Body of pancreas (tissue), 4 donors: Measurements from ENCODE around the gene CD207. TPM values are rescaled to one million over a fixed set of nuclear protein-coding genes. Genes with fewer than 3 reads are reported as not detected.
"Not testable (repeated sequence)": the region's sequence is repeated elsewhere in the genome, so short reads cannot be mapped to it uniquely, and the experiment has no call there.

Source experiments
- ATAC-seq: fragments of 150-250 bp; one replicate; pipeline ENCODE4 v1.9.1; 2016
- DNase-seq, 4 donors: peaks; one replicate each; pipeline ENCODE4 v3.0.0-alpha.2; 2019
- H3K27ac ChIP-seq, 4 donors: fragments of 200-600 bp; sonication (generic); 1 replicate in 3 of 4; 2 replicates in 1 of 4; pipeline versions ENCODE4 v1.5.1 to v1.6.1; 2016 to 2019; ENCODE audit warnings: mild to moderate bottlenecking in 1 of 4, mixed read lengths in 1 of 4, moderate library complexity in 1 of 4
- H3K27me3 ChIP-seq, 2 donors: fragments of 200-600 bp; sonication (generic); one replicate each; pipeline ENCODE4 v1.6.0; 2016; ENCODE audit warnings: mild to moderate bottlenecking in 1 of 2
- H3K36me3 ChIP-seq, 2 donors: fragments of 200-600 bp; sonication (generic); replicated peaks in 1 of 2; 2 replicates each; pipeline ENCODE4 v1.5.1; 2016; ENCODE audit warnings: low read depth in 2 of 2; ENCODE audit not compliant: insufficient read depth in 1 of 2
- H3K4me1 ChIP-seq: fragments of 200-600 bp; sonication (generic); one replicate; pipeline ENCODE4 v1.6.0; 2016
- H3K4me3 ChIP-seq, 2 donors: fragments of 200-600 bp; sonication (generic); 1 replicate in 1 of 2; 2 replicates in 1 of 2; pipeline ENCODE4 v1.5.1; 2016 to 2019
- H3K9me3 ChIP-seq, 3 donors: fragments of 200-600 bp; sonication (generic); 1 replicate in 2 of 3; 2 replicates in 1 of 3; pipeline ENCODE4 v1.5.1; 2016
- CTCF ChIP-seq, 7 experiments: fragments of 450-650 bp in 4 of 7; fragments of 200-600 bp in 3 of 7; sonication (generic) in 3 of 7; IDR thresholded peaks; one replicate each; pipeline ENCODE4 v1.5.1; 2016 to 2019; ENCODE audit warnings: antibody characterized with exemption in 7 of 7
- POLR2A ChIP-seq, 3 donors: fragments of 450-650 bp; IDR thresholded peaks; one replicate each; pipeline ENCODE4 v1.6.1; 2016; ENCODE audit warnings: antibody characterized with exemption in 3 of 3, mild to moderate bottlenecking in 2 of 3
- WGBS, 2 donors: methylation state at CpG; one replicate each; pipeline ENCODE4 v1.1.5; 2017; 5-methylcytosine and 5-hydroxymethylcytosine counted together
- intact Hi-C: fragments of 100-400 bp; cut with DNase I; formaldehyde crosslinking; loops from one replicate; pipeline ENCODE4 v1.15.1; 2023
- total RNA-seq, 2 donors: library from RNA; depleted of rRNA; stranded (reverse); fragments of >200 nt; gene quantifications; one replicate each; pipeline ENCODE4 v1.1.0, GENCODE V29; 2016

The CD207 gene
- total RNA-seq, 2 donors from 2014 or later: not detected

- no peak overlapping the region for H3K4me3 ChIP-seq
- no peaks in the 10 kb centered on the region for H3K27me3 ChIP-seq
- WGBS, 2 donors: 89 to 98% methylated on average over 2 of the region's 2 CpGs
- DNase-seq (no peak), ATAC-seq (no peak)
- no peaks in the 10 kb centered on the region for H3K36me3 ChIP-seq
- no peak for TF ChIP-seq POLR2A (IDR thresholded peaks at IDR 0.05)
- no peak for TF ChIP-seq CTCF (IDR thresholded peaks at IDR 0.05)
- intact Hi-C loops: loop anchor here (10.0 kb wide), 1 partner anchor 145 kb away; no protein-coding TSS in a partner anchor
- peaks cover 17% of the 10 kb centered on the region for H3K4me1 ChIP-seq
- no peak overlapping the region for H3K27ac ChIP-seq
- H3K9me3 ChIP-seq: no peaks in the 10 kb centered on the region
Observed at GRCh38 chr2:70799706-70800105, 35.9 kb downstream of the CD207 start.

GRCh38 chr2:70797996-70798395, 37.6 kb downstream of the CD207 start:
- intact Hi-C loops: loop anchor here (10.0 kb wide), 1 partner anchor 147 kb away; no protein-coding TSS in a partner anchor
- H3K27ac ChIP-seq, ATAC-seq, H3K9me3 ChIP-seq, H3K27me3 ChIP-seq, H3K36me3 ChIP-seq, DNase-seq, H3K4me3 ChIP-seq: not testable (repeated sequence)
- 72 to 74% methylated on average over 3 of the region's 3 CpGs for WGBS, 2 donors
- H3K4me1 ChIP-seq: peaks cover 17% of the 10 kb centered on the region

GRCh38 chr2:70797506-70797905, 38.1 kb downstream of the CD207 start:
- Histone ChIP-seq H3K4me1 (peaks cover 17% of the 10 kb centered on the region), H3K27ac (no peak overlapping the region), H3K27me3 (no peaks in the 10 kb centered on the region), H3K9me3 (no peaks in the 10 kb centered on the region), H3K4me3 (no peak overlapping the region), H3K36me3 (no peaks in the 10 kb centered on the region)
- WGBS, 2 donors: 59 to 63% methylated on average over 2 of the region's 2 CpGs
- no peak for TF ChIP-seq CTCF (IDR thresholded peaks at IDR 0.05)
- TF ChIP-seq POLR2A (IDR thresholded peaks at IDR 0.05): no peak
- intact Hi-C loops: loop anchor here (10.0 kb wide), 1 partner anchor 147 kb away; no protein-coding TSS in a partner anchor
- no peak for ATAC-seq
- no peak for DNase-seq

GRCh38 chr2:70796262-70796661, 39.4 kb downstream of the CD207 start:
- intact Hi-C loops: loop anchor here (10.0 kb wide), 1 partner anchor 149 kb away; no protein-coding TSS in a partner anchor
- no peaks in the 10 kb centered on the region for H3K36me3 ChIP-seq
- no peak overlapping the region for H3K27ac ChIP-seq
- no peak for TF ChIP-seq CTCF (IDR thresholded peaks at IDR 0.05)
- TF ChIP-seq POLR2A (IDR thresholded peaks at IDR 0.05): no peak
- DNase-seq: no peak
- 87 to 92% methylated on average over 1 of the region's 1 CpG for WGBS, 2 donors
- H3K4me1 ChIP-seq: peaks cover 5% of the 10 kb centered on the region
- H3K9me3 ChIP-seq: no peaks in the 10 kb centered on the region
- H3K27me3 ChIP-seq: no peaks in the 10 kb centered on the region
- ATAC-seq: no peak
- H3K4me3 ChIP-seq: no peak overlapping the region

- Histone ChIP-seq H3K36me3 (no peaks in the 10 kb centered on the region), H3K9me3 (no peaks in the 10 kb centered on the region), H3K27ac (no peak overlapping the region), H3K27me3 (peaks cover 0 to 2% of the 10 kb centered on the region in 2 donors), H3K4me1 (peaks cover 9% of the 10 kb centered on the region), H3K4me3 (no peak overlapping the region)
- intact Hi-C loops: loop anchor here (10.0 kb wide), 1 partner anchor 149 kb away; no protein-coding TSS in a partner anchor
- ATAC-seq: no peak
- 70 to 73% methylated on average over 4 of the region's 4 CpGs for WGBS, 2 donors
- TF ChIP-seq CTCF (IDR thresholded peaks at IDR 0.05): no peak
- no peak for TF ChIP-seq POLR2A (IDR thresholded peaks at IDR 0.05)
- no peak for DNase-seq
Observed at GRCh38 chr2:70795164-70795995, 40.2 kb downstream of the CD207 start.
